Measurements from ENCODE around the gene PCDH19. TPM values are rescaled to one million over a fixed set of nuclear protein-coding genes. Genes with fewer than 3 reads are reported as not detected.

PCDH19 gene
- total and polyA plus RNA-seq, 2 of the 13 experiments (the other 11 are each of a cell fraction or from before 2014, with no cell fraction given): 0.02 to 0.09 TPM

GRCh38 chrX:100294965-100295364 is 115.1 kb downstream of the PCDH19 start:
- intact Hi-C loops (cut with micrococcal nuclease; ENCODE audit: unreplicated experiment) (no loop called here), in situ Hi-C loops (cut with HindIII; ENCODE audit: extremely low pct_ligation_motif_present, low pct_unique_long_range_greater_than_20kb) (no loop called here)
- H3K36me3 ChIP-seq (replicated peaks in 1 of 2; ENCODE audit: control insufficient read depth in 1 of 2, insufficient read depth in 2 of 2, low read length in 2 of 2): no peaks in the 10 kb centered on the region
- H3K4me2 ChIP-seq (ENCODE audit: low read depth, low read length): no peak overlapping the region
- H3K9me3 ChIP-seq (ENCODE audit: low read length): no peaks in the 10 kb centered on the region
- H3K4me3 ChIP-seq (replicated peaks in 1 of 3; ENCODE audit: insufficient read depth in 1 of 3, low read depth in 2 of 3, low read length in 3 of 3): no peak overlapping the region
- ChIA-PET POLR2A (no interaction called here), CTCF (ENCODE audit: low intra/inter-chr PET ratio, low total read pairs) (no interaction called here)
- no peak for DNase-seq (ENCODE audit: low spot score)
- no peak for FAIRE-seq
- 33% methylated on average over 4 of the region's 4 CpGs for WGBS (ENCODE audit: low lambda C conversion rate)
- no peaks in the 10 kb centered on the region for H3K27me3 ChIP-seq (ENCODE audit: control insufficient read depth in 1 of 2, insufficient read depth in 2 of 2, low read length in 2 of 2)
- BruUV-seq (replicated peaks): no TSS peak
- ATAC-seq: no peak
- no peaks in the 10 kb centered on the region for H3K79me2 ChIP-seq (ENCODE audit: insufficient read depth, low read length)
- no peaks in the 10 kb centered on the region for H4K20me1 ChIP-seq (ENCODE audit: insufficient read depth, low read length)
- H3K9ac ChIP-seq (ENCODE audit: insufficient read depth, low read depth, low read length): no peak overlapping the region
- no peak overlapping the region for H3K27ac ChIP-seq (ENCODE audit: extremely low read length, insufficient read depth, low read length)
- TF ChIP-seq ZUFSP (CRISPR knock-in tag; IDR thresholded peaks at IDR 0.05; ENCODE audit: borderline replicate concordance) (no peak), NFKBIZ (CRISPR knock-in tag; IDR thresholded peaks at IDR 0.05) (no peak), ZNF121 (CRISPR knock-in tag; IDR thresholded peaks at IDR 0.05) (no peak), TMF1 (CRISPR knock-in tag; IDR thresholded peaks at IDR 0.05; ENCODE audit: low read depth) (no peak), SRSF9 (IDR thresholded peaks at IDR 0.05; ENCODE audit: borderline replicate concordance, insufficient read depth, low read depth, low read length, poor library complexity, severe bottlenecking) (no peak), SRF (IDR thresholded peaks at IDR 0.05; ENCODE audit: low read depth, low read length) (no peak), CBX1 (IDR thresholded peaks at IDR 0.05; ENCODE audit: low read depth) (no peak), ZNF253 (CRISPR knock-in tag; IDR thresholded peaks at IDR 0.05; ENCODE audit: borderline replicate concordance) (no peak), MEIS1 (CRISPR knock-in tag; IDR thresholded peaks at IDR 0.05; ENCODE audit: borderline replicate concordance) (no peak), PCBP2 (optimal IDR thresholded peaks at IDR 0.05; ENCODE audit: low read depth, low read length, poor library complexity, severe bottlenecking) (no peak), ARNT (IDR thresholded peaks at IDR 0.05) (no peak), ZNF777 (CRISPR knock-in tag; IDR thresholded peaks at IDR 0.05) (no peak), SMAD9 (CRISPR knock-in tag; IDR thresholded peaks at IDR 0.05) (no peak), ZNF562 (CRISPR knock-in tag; IDR thresholded peaks at IDR 0.05; ENCODE audit: borderline replicate concordance) (no peak), SRSF1 (optimal IDR thresholded peaks at IDR 0.05; ENCODE audit: low read depth, low read length) (no peak)
- TF ChIP-seq, protein P1, sequence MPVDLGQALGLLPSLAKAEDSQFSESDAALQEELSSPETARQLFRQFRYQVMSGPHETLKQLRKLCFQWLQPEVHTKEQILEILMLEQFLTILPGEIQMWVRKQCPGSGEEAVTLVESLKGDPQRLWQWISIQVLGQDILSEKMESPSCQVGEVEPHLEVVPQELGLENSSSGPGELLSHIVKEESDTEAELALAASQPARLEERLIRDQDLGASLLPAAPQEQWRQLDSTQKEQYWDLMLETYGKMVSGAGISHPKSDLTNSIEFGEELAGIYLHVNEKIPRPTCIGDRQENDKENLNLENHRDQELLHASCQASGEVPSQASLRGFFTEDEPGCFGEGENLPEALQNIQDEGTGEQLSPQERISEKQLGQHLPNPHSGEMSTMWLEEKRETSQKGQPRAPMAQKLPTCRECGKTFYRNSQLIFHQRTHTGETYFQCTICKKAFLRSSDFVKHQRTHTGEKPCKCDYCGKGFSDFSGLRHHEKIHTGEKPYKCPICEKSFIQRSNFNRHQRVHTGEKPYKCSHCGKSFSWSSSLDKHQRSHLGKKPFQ (CRISPR knock-in tag; IDR thresholded peaks at IDR 0.05; ENCODE audit: insufficient replicate concordance): no peak
- TF ChIP-seq, protein P2, sequence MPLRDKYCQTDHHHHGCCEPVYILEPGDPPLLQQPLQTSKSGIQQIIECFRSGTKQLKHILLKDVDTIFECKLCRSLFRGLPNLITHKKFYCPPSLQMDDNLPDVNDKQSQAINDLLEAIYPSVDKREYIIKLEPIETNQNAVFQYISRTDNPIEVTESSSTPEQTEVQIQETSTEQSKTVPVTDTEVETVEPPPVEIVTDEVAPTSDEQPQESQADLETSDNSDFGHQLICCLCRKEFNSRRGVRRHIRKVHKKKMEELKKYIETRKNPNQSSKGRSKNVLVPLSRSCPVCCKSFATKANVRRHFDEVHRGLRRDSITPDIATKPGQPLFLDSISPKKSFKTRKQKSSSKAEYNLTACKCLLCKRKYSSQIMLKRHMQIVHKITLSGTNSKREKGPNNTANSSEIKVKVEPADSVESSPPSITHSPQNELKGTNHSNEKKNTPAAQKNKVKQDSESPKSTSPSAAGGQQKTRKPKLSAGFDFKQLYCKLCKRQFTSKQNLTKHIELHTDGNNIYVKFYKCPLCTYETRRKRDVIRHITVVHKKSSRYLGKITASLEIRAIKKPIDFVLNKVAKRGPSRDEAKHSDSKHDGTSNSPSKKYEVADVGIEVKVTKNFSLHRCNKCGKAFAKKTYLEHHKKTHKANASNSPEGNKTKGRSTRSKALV (CRISPR knock-in tag; IDR thresholded peaks at IDR 0.05): no peak
- no peak overlapping the region for H2AFZ ChIP-seq (ENCODE audit: low read length)
- no peaks in the 10 kb centered on the region for H3K4me1 ChIP-seq (ENCODE audit: insufficient read depth, low read length)
